HG03175 (cell line): ENCODE results near the gene ERMN.

Source experiments
- ATAC-seq: cut with Tn5 transposase; IDR thresholded peaks from one replicate; pipeline ENCODE4 v1.9.1; 2021; ENCODE audit warnings: mild to moderate bottlenecking, moderate library complexity; ENCODE audit not compliant: unreplicated experiment

Gene ERMN

DNA sequence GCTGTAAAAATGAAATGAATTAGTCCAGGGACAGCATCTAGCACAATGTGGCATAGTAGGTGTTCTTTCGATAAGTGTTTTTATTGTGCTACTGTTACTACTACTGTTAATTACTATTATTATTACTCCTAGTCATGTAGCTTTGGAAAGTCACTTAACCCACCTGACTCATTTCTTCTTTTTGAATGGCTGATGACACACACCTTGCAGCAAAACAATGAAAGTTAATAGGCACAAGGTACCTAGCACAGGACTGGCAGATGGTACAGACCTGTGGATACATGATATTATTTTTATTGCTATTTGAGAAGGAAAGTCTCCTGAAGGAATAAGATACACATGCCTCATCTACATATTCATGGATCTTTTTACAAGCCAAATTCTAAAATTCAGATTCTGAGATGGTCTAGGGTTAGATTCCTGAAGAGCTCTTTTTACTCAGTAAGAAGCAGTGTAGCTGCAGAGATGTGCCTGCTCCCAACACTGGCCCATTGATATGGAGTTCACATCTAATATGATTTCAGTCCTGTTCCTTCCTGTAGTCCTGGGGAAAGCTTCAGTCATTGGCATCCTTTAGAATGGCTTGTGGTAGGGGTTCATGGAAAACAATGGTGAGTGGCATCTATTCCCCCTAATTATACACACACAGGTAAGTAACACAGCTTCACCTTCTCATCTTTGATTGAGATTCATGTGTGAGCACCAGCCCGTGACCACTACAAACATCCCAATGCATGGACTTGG lies 7.9 kb upstream of the ERMN start:
- no peak for ATAC-seq

DNA sequence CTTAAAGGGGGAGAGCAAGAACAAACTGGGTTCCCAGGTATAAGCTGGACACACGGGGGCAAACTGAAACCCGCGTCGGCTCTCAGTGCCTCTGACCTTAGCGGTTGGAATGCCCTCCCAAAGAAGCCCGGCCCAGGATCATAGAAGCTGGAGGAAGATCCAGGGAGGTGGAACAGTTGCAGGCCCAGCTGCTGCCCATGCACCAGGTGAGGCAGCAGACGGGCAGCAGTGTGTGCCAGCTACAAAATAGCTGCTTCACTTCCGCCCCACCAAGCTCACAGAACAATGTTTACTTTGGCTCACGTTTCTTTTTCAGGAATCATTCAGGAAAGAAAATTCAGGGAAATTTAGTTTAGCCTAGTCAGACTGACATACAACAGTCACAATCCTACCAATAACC lies 3.9 kb upstream of the ERMN start:
- no peak for ATAC-seq

DNA sequence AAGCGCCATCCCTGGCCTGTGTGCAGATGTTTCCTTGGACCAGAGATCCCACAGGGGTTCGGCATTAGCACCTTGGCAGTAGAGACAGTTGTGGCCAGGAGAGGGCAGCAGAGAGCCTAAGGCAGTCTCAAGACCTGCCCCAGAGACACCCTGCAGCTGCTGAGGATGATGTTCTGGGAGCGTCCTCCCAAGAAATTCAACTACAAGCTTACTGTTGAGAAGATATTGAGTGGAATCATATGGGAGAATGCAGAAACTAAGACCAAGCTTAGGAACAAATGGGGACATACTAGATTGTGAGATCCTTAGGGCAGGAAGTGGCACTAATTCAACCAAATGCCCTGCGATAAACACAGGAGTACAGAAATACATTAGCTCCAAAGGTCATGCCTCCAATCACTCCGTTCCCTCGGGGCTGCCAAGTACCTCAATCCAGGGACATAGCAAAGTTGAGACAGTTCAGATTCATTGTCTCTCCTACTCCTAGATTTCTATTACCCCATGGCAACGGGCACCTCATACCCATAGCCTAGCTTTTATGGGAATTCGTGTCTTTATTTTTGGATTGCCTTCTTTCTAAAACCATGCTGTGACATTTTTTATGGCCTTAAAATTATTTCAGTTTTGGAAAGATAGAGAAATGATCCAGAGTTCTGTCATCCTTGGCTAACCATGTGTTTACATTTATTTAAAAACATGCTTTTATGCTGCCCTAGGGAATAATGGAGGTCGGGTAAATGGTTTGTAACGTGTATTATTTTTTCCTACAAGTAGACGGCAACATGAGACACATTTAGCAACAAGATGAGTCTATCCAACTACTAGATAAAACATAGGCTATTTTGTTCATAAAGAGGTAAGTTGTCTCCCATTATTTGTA lies 2.2 kb upstream of the ERMN start:
- peak; percentile 98 for ATAC-seq

DNA sequence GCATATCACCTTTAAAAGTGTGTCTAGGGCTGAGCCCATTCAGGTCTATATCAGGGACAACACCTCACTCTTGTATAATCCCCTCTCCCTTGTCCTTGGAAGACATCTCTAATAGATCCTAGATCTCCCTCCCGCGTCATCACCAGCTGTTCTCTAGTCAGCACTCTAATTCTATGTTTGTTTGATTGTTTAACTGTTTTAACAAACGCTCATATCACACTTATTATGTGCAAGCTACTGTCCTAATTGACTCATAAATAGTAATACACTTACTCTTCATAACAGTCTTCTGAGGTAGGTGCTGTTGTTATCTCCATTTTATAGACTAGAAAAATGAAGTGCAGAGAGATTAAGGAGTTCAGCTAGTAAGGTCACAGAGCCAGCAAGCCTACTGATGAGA lies 1.6 kb upstream of the ERMN start:
- ATAC-seq: peak; percentile 29

DNA sequence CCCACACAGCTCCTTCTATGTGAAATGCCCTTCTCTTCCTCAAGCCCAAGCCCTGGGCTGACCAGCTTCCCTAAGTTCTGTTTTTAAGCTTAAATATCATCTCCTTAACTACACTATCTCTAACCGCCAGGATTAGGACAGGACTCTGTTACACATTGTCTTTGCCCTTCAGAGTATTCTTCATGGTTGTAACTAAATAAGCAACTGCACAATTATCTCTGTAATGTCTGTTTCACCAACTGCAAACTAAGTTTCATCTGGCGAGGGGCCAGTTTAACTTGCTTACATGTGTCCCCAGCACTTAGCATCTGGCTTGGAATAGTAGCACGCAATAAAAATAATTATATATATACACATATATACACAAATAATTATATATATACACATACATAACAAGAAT lies 1.1 kb upstream of the ERMN start:
- no peak for ATAC-seq

DNA sequence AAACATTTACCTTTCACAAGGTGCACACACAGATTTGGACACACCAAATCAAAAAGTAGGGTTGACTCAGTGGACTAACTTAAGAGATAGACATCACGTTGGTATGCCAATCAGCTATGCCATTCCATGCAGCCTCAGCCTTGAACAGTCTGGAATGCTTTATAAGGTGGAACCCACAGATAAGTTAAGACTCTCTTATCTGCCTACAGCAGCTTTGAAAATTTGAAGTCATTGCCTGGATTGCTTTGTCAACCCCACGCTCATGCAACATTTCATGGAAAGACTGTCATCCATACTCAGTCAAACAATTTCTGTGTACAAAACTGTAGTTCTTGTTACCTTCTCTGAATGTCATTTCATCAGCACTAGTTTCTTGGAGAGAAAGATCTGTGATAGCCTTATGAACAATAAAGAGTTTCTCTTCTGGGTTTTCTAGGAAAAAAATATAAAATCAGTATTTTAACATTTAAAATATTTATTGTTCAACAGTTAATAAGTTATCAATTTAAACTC lies 1.2 kb downstream of the ERMN start:
- ATAC-seq: no peak

DNA sequence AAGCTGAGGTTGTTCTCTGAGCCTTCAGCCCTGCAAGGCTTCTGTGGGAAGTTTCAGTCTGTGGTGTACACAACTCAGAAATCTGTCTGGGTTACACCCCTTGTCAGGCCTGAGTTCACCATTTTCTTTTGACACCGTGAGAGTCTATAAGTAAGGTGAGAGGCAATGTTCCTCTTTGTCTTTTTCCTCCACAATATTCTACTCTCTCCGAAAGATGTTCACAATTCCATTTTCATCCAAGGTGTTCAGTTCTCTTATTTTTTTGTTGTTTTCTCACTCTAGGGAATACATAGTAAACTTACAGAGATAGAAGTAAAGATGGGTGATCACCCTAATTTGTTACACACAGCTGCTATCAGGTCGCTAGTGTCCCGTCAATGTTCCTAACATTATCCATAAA lies 3.2 kb downstream of the ERMN start:
- no peak for ATAC-seq

DNA sequence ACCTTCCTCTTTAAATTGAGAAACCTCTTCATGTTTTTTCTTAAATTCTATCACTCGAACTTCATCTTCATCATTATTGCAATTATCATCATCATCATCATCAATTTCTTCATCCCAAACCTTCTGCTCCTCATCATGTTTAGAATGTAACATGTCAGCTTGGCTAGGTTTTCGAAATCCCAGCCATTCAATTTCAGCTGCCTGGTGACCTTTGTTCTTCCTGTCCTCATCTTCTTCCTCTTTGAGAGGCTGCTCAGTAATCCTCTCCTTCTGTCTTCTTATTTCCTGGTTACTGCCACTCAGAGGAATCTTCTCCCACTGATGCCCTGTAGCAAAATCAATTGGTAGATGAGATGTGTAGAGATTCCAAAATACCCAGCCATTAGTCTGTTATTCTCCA lies 4.2 kb downstream of the ERMN start:
- no peak for ATAC-seq

DNA sequence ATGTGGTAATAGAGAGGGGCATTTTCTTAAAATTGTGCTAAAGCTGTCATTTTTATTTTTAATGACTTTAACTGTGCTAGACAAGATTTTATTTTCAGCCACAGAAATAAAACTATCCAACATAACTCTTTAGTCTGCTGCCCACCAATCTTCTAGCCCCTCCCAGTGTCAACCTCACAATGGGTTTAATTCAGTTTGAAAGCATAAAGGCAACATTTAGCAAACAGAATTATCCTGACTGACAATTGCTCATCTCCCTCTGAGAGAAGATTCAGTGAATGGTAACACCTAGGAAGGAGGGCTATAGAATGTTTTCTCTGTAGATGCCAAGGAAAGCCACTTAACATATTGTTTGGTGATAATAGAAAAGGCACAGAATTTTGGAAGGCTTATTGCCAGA lies 5.2 kb downstream of the ERMN start:
- ATAC-seq: no peak

DNA sequence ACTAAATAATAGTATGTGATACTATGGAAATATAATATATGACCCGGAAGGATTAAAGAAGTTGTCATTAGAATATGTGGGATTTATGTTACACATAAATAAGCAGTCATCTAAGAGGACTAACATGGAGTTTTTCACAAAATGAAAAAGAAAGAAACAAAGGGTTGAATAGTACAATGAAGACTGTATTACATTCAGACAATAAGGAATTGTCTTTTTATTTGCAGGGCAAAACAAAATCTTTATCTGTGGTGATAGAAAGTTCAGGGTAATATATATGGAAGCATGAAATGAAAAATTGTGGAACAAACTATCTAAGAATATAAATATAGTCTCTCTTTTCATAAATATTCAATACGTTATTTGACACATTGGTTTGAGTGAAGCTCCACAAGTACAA lies 5.8 kb downstream of the ERMN start:
- no peak for ATAC-seq

DNA sequence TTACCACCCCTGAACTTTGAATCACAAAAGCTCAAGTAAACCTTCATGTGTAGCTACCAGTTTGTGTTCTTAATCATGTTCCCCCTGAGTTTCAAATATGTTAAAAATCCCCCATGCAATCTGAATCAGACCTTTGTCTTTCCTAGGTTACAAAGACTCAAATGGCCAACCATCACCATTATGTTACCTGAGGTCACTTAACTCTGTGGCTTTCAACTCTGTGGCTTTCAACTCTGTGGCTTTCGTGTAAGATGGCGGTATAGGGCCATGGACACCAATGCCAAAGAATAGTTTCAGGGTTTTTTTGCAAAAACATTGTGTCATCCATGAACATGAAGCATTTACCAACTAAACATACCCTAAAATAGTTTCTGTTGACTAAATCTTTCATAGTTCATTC lies 6.7 kb downstream of the ERMN start:
- no peak for ATAC-seq

DNA sequence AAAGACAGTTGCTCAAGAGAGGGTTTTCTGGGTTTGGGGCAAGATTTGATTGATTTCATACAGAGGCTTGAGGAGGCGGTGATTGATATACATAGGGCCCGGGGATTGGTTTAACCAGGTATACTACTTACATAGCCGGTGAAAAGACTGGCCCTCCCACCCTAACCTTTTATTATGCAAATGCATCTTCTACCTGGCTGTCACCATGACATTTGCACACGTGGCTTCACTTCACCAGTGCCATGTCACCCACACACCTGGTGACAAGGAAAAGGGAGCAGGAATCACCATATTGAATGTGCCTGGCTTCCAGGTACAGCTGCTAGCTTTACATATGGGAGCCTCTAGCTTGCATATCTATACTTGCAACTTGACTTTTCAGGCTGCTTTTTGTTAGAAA lies 9.7 kb downstream of the ERMN start:
- no peak for ATAC-seq

DNA sequence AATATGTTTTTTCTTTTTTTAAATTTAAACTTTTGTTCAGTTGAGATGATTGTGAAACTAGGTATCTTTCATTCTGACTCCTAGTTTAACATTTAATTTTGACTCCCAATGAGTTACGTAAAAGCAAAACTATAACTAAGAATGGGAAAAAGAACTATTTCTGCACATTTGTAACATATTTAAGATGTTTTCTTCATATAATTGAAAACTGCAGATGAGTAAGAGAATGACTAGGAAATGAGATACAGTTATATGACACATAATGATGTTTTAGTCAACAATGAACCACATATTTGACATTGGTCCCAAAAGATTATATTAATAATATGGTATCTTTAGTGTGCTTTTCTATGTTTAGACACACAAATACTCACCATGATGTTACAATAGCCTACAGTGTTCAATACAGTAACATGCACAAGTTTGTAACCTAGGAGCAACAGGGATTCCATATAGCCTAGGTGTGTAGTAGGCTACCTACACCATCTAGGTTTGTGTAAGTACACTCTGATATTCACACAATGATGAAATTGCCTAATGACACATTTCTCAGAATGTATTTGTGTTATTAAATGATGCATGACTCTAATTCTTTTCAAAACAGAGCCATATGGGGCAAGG lies 12.6 kb downstream of the ERMN start:
- peak; percentile 53 for ATAC-seq

DNA sequence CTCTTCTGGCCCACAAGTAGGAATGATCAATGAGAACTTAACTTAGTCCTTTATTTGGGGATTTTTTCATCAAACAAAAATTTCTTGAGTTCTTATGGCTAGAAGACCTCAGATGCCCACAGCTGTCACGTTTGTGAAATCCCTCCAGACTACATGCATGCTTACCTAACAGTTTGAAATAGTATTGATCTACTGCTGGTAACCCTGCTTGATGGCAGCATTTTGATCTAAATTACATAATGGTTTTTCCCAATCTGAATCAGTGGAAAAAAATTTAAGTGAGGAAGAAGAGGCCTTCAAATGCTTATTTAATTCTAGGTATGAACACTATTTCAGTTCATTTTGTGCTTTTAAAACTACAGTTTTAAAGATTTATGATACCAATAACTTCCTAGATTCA lies 13.9 kb downstream of the ERMN start:
- ATAC-seq: no peak

DNA sequence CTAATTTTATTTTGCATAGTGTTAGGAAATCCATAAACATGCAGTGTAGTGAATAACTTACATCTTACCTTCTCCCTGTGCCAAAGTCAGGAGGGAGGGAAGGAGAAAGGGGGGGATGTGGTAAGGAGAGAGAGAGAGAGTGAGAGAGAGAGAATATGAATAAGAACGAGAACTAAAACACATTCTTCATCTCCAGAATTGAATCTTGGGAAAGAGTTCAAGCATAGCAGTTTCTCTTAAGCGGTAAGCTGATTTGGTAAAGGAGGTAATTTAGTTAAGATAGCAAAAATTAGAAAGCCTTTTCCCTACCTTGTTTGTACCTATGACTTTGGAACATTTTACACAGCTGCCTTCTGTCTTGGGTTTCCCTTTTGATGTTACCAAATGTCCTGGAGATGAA lies 15.7 kb downstream of the ERMN start:
- ATAC-seq: no peak

DNA sequence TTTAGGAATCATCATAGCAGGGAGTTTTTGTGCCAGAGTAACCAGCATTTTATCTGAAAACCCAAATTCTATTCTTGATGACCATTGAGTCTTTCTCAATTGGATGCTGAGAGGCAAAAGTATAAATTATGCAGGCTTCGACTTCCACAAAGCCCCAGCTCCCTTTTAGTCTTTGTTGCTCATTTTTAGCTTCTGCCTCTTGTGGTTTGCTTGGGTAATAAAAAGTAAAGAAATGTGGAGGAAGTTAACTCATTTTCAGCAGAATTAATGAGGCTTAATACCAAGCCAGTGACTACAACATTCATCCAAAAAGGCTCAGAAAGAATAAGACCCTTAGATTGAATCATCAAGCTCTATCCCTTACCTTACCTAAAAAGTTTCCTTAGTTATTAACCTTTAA lies 18.6 kb downstream of the ERMN start:
- ATAC-seq: peak; percentile 47

DNA sequence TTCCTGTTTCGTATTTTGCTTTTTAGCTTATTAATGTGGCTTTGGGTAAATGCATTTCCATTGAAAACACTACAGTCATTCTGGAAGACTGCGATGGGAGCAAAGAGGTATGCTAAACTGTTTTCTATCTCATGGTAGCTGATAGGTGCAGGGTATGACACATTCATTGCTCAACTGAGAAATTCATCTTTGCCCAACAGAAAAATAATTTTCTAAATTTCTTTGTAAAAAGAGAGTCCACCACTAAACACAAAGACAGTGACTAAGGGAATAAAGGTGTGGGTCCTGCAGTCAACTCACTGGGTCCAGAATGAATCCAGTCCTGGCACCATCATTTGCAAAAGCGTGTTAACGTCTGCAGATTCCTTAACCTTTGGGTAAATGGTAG lies 19.9 kb downstream of the ERMN start:
- no peak for ATAC-seq

DNA sequence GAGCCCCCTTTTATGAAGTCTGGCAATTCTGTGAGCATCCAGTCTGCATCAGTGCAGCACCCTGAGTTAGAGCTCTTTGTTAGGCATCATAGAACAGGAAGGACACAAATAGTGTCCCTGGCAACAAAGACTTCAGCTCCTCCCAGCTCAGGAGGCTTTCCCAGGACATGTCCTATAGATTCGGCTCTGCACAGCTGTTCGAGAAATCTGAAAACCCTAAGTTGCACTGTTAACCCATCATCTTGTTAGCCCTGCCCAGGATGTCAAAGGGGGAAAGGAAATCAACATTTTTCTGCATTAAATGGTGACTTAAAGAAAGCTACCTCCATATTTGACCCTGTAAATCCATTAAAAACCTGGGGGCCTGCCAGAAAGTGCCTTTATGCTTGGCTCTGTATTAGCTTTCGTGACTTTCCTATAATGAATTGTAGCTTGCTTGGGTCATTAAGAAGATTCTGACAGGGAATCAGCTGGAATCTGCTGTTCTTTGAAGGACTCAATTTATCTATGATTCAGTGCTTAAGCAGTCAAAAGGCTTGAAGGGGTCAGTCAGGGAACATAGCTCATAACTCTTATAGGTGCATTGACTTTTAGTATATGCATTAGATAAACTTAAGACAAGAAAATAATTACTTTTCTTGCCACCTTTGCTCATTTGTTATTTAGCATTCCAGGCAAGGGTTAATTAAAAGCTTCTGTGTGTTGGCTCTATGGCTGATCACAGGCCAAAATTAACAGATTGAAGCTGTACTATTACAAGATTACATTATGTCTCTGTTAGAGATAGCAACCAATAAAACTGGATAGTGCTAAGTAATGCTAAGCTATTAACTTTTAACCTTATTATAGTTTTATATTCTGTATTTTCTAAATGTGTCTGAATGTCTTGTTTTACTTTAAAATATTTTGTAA lies 20.6 kb downstream of the ERMN start:
- ATAC-seq: no peak

DNA sequence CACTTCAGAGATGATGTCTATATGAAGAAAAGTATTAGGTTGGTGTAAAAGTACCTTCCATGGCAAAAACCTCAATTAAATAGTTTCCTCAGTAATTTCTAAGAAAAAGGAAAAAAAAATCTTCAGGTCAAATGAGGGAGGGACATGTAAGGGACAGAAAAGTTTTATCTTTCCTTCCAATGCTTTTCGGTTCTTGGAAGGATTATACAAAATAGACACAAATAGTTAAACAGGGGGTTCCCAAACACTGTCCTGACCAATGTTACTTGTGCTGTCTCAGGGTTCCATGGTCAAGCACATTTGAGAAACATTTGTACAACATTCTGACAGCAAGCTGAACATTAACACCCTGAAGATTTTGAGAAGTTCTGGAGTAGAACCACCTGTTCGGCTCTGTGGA lies 22.0 kb downstream of the ERMN start:
- no peak for ATAC-seq

DNA sequence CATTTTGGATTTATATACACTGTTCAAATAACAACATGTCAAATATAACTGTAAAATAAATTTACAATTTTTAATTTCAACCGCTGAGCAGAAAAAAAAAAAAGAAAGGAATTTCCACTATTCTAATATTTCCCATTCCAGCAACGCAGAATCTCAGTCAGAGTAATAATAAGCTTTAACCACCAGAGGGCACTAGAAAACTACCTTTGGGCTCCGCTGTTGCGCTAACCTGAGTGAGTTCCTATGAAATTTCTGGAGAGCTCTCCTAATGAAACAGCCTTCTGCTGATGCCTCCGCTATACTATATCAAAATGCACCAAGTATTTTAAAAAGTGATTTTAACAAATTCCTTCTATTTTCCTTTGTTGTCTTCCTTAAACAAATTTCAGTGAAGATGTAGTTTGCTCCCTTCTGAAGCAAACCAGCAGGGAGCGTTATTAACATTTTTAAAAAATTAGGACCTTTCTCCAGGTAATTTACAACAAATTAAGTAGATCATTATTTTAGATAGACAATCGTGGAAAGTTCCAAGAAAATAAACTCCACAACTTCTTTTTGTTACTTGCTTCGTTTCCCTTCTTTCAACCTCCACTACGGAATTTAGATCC lies 23.0 kb downstream of the ERMN start:
- ATAC-seq: peak; percentile 64
